Skin of body (tissue), 2 donors: ENCODE data around the gene BCLAF1. TPM values are rescaled to one million over a fixed set of nuclear protein-coding genes. Genes with fewer than 3 reads are reported as not detected.
"Not testable (repeated sequence)": the region's sequence is repeated elsewhere in the genome, so short reads cannot be mapped to it uniquely, and the experiment has no call there.

ENCODE experiments used
- DNase-seq: peaks from one replicate; lab custom pipeline; 2025; lab: John Stamatoyannopoulos, UW
- total RNA-seq: library from RNA; depleted of rRNA; stranded (reverse); fragments of >200 nt; gene quantifications from one replicate; pipeline ENCODE4 v1.2.3, GENCODE V29; 2014

The BCLAF1 gene
- total RNA-seq, 1 donor from 2014 or later: 185 TPM

DNA sequence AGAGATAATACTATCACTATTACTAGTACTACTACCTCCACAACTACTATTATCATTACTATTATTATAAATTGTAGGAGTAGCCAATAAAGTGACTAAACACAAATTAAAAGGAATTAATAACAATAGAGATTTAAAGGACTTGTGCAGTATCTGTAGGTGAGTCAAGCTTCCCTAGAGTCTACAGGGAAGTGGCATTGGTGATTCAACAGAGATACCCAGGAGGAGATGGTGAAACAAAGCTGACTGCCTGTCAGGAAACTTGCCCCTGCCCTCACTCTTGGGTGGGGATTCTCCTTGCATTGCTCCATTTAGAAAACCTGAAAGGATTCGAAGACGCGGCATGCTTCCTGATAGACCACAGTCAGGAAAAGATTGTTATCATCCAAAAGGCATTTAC is 23.3 kb upstream of the BCLAF1 start:
- no peak for DNase-seq

DNA sequence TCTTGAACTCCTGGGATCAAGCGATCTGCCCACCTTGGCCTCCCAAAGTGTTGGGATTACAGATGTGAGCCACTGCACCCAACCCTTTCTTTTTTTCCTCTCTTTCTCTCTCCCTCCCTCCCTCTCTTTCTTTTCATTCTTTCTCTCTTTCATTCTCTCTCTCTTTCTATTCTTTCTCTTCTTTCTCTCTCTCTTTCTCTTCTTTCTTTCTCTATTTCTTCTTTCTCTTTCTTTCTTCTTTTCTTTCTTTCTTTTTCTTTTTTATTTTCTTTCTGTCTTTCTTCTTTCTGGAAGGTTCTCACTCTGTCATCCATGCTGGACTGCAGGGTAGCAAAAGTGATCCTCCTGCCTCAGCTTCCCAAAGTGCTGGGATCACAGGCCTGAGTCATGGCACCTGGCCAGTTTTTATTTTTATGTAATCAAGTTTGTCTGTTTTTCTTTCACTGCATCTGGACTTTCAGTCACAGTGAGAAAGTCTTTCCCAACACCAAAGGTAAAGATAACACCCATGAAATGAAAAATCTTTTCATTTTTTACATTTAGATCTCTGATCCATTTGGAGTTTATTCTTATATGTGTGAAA is 20.2 kb upstream of the BCLAF1 start:
- DNase-seq: no peak

DNA sequence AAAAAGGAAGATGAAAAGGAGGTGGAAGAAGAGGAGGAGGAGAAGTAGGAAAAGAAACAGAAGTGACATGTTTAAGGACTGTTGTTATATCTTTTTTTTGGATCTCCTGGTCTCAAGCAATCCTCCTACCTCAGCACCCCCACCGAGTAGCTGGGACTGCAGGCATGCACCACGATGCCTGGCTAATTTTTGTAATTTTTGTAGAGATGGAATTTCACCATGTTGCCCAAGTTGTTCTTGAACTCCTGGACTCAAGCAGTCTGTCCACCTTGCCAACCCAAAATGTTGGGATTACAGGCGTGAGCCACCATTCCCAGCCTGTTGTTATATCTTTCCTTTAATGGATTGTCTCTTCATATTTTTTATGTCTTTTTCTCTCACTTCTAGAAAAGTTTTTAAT is 19.5 kb upstream of the BCLAF1 start:
- no peak for DNase-seq

DNA sequence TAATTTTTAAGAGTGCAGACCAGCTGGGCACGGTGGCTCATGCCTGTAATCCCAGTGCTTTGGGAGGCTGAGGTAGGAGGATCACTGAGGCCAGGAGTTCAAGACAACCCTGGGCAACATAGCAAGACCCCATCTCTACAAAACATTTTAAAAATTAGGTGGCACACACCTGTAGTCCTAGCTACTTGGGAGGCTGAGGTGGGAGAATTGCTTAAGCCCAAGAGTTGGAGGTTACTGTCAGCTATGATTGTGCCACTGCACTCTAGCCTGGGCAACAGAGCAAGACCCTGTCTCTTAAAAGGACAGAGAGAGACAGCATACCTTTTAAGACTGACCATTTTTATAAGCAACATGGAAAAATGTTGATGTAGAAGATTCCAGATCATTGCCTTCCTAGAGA is 18.8 kb upstream of the BCLAF1 start:
- not testable (repeated sequence) for DNase-seq

- DNase-seq: no peak
Measured at GRCh38 chr6:136307351-136307750, 17.7 kb upstream of the BCLAF1 start.

GRCh38 chr6:136306466-136306865 is 16.8 kb upstream of the BCLAF1 start:
- no peak for DNase-seq

DNA sequence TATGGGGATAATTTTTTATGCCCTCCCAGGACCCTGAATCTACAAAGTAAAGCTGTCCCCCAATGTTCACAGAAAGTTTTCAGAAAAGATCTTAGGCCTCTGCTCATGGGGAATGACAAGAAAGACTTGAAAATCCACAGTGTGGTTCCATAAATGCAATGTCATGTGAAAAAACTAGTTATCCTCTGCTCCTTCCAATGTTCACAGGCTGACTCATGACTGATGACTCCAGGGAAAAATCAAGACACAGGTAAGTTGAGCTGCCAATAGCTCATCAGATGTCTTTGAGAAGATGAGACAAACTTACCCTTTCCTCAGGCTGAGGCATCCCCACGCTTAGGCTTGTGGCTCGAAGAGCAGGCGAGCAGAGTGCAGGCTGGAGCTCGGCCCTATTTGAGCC is 14.8 kb upstream of the BCLAF1 start:
- DNase-seq: no peak

DNA sequence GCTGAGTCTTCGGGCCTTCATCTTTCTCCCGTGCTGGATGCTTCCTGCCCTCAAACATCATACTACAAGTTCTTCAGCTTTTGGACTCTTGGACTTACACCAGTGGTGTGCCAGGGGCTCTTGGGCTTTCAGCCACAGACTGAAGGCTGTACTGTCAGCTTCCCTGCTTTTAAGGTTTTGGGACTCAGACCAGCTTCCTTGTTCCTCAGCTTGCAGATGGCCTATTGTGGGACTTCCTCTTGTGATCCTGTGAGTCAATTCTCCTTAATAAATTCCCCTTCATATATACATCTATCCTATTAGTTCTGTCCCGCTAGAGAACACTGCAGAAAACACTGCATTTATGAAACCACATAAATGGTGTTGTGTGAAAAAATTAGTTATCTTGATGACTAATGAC is 13.9 kb upstream of the BCLAF1 start:
- no peak for DNase-seq

DNA sequence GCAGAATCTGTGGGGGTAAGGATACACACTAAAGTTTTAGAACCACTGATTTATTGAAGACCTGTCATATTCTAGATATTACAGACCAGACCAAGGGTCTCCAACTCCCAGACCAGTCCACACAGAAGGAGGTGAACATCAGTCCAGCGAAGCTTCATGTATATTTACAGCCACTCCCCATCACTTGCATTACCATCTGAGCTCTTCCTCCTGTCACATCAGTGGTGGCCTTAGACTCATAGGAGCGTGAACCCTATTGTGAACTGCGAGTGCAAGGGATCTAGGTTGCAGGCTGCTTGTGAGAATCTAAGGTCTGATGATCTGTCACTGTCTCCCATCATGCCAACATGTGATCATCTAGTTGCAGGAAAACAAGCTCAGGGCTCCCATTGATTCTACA is 5.0 kb upstream of the BCLAF1 start:
- DNase-seq: no peak

- peak; percentile 85 for DNase-seq
Measured at GRCh38 chr6:136290410-136291010, 864 bp upstream of the BCLAF1 start.

- DNase-seq: peak; percentile 91
Measured at GRCh38 chr6:136289327-136289578, 393 bp downstream of the BCLAF1 start.

DNA sequence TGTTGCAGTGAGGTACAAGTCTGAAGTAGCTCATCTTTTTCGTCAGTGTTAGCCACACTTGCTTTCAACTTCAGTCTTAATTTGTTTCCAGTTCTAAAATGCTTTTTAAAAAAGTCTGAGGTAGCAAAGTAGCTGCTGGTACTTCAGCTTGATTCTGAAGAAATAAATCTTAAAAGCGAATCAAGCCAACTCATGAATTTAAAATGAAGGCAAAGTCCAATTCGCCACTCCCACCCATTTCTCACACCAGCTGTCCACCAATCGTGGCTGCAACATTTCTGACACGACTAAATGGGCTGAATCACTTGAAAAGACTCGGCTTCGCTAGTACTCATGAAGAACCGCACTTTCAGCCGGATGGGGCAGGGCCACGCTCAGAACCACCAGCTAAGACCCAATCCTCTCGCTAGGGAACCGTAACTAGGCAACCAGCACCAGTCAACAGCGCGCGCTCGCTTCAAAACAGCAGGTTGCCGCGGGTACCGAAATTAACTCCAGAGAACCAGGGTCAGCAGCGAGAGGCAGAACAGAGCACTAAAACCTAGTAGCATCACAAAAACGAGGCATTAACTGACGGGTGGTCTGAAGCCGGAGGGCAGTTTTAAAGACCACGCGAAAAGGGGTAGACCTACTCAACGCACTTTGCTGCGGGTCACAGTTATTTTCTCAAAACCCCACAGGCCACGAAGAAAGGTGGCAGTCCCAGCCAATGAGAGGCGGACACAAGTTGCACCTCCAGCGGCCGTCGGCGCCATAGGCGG is 900 bp downstream of the BCLAF1 start:
- DNase-seq: peak; percentile 85

GRCh38 chr6:136284909-136285308 is 4.7 kb downstream of the BCLAF1 start:
- no peak for DNase-seq

DNA sequence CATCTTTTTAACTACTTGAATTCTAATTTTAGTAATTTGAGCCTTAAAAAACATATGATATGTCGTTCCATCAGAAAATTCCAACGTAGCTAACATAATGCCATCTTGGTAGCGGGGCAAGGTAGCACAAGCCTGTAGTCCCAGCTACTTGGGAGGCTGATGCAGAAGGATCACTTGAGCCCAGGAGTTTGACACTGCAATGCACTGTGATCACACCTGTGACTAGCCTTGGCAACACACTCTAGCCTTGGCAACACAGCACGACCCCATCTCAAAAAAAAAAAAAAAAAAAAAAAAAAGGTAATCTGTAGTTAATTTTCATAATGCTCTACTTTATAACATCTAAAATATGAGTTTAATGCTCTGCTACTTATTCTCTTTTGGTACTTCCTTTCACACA is 6.7 kb downstream of the BCLAF1 start:
- DNase-seq: no peak

- no peak for DNase-seq
Measured at GRCh38 chr6:136280032-136280609, 9.5 kb downstream of the BCLAF1 start.

DNA sequence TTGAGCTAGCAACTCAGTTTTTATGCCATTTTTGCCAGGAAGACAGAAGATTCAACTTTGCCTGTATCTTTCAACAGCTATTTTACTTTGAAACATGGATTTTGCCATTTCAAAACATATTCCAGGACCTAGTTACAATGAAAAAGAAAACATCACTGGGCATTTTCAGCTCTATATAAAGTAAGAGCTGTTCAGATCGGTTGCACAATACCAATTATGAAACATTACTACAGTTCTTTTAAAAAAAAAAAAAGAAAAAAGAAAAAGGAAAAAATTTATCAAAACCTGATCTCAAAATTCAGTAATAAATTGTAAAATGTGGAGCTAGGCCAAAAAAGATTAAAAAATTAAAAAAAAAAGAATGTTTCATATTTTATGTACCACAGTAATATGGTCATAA is 15.6 kb downstream of the BCLAF1 start:
- no peak for DNase-seq

GRCh38 chr6:136265101-136265500 is 24.5 kb downstream of the BCLAF1 start:
- no peak for DNase-seq

GRCh38 chr6:136262940-136263339 is 26.7 kb downstream of the BCLAF1 start:
- DNase-seq: no peak

DNA sequence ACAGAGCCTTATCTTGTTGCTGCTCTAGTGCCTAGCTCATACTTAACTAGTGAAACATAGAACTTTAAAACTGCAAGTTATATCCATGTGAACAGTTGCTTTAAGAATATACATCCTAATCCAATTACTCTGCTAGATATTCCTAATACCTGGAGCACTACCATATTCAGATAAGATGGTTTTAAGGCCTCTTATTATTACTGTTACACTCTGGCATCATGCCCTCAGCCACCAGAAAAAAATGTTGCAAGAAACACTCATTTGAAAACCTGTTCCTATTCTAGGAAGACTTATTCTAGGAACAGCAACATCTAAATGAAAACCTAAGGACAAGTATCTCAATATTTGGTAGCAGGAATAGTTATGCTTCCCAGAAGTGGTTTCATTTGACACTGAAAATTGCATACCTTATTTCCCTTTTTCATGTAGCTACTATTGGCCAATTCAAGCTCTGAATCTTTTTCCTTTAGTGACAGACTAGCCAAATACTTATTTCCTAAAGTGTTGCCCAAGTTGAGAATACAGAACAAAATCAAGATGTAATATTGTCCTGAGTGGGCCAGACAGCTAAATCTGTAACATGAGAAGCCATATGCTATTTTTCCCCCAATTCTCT is 34.7 kb downstream of the BCLAF1 start:
- no peak for DNase-seq

DNA sequence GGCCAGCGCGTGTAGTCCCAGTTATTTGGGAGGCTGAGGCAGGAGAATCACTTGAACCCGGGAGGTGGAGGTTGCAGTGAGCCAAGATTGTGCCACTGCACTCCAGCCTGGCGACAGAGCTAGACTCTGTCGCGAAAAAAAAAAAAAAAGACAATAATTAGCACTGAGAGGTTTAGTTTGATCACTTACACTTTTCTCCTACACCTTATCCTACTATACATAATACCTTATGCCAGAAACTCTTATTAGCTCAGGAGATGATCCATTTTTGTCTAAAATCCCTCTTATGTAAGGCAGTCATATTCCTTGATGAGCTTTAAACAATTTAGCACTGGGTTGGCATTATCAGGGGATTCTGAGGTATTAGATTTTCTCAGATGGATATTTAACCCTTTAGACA is 35.9 kb downstream of the BCLAF1 start:
- DNase-seq: no peak

DNA sequence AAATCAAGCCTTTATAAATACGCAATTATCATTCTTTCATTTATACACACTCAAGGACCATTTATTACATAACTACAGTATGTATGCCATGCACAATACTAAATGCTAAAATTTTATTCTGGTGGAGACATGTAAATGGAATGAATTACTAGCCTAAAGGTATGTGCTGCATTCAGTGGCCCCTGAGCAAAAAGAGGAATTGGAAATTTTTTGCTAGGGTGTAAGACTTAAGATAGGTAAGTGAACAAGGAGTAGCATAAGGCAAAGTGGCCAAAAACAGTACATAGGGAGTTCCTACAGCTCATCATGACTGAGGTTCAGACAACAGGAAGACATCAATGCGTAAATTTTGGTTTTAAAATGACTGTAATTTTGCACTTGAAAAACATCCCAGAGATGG is 37.2 kb downstream of the BCLAF1 start:
- DNase-seq: no peak

DNA sequence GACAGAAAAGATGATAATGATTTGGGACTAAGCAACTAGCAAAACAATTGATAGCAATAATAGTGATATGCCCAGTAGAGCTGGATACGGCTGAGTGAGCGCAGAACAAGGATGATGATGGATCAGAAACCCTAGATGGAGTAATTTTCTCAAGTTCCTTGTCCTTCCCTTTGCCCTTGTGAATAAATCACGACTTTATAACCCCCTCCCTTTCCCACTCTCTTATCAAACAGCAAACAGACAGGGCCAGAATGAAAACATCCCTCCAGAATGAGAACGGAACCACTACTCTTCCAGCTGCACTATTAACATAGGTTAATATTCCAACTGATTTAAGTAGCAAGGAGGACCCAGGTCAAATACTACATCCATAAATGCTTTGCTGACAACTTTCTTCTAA is 38.3 kb downstream of the BCLAF1 start:
- no peak for DNase-seq

DNA sequence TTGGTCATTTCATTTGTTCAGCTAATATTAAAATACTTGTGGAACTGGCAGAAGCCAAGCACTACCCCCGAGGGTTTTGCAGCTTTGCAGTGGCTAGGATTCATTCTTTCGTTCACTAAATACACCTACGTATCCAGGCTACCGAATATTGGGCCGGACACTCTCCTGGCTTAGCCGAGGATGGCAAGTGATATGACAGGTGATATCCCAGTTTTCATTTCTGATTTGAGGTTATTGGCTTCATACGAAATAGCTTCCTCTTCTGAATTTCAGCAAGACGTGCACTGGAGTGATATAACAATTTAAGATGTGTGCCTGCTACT is 39.0 kb downstream of the BCLAF1 start:
- no peak for DNase-seq
